Superior temporal gyrus (tissue), 1 donor: ENCODE results near the gene MRPL2.

Source experiments
- DNase-seq: peaks from one replicate; pipeline ENCODE4 v3.0.0-alpha.2; 2016; ENCODE audit errors: extremely low spot score

Gene MRPL2

GRCh38 chr6:43021270-43022047 is 37.8 kb downstream of the MRPL2 start, which contains the start of gene RRP36:
TSS of gene RRP36 (plus strand) at chr6:43021623. CDS start at chr6:43021655, 32 bp downstream.
- peak; percentile 83 for DNase-seq

GRCh38 chr6:43020847-43021246 is 38.4 kb downstream of the MRPL2 start:
- no peak for DNase-seq

- no peak for DNase-seq
Measured at GRCh38 chr6:43020052-43020705, 39.1 kb downstream of the MRPL2 start.

- DNase-seq: no peak
Measured at GRCh38 chr6:43019152-43019551, 40.1 kb downstream of the MRPL2 start.

- DNase-seq: no peak
Measured at GRCh38 chr6:43016943-43017334, 42.3 kb downstream of the MRPL2 start.

- no peak for DNase-seq
Measured at GRCh38 chr6:43016176-43016942, 42.9 kb downstream of the MRPL2 start.

GRCh38 chr6:43014434-43014909 is 44.8 kb downstream of the MRPL2 start:
- DNase-seq: no peak

GRCh38 chr6:43013843-43014433 is 45.3 kb downstream of the MRPL2 start, which contains the start of the genes KLHDC3 and MEA1:
TSS of gene KLHDC3 (plus strand) at chr6:43014249. CDS start at chr6:43017193, 2,944 bp downstream.
TSS of gene MEA1 (minus strand) at chr6:43013946. CDS start at chr6:43013813, 133 bp downstream.
- peak; percentile 100 for DNase-seq

GRCh38 chr6:43013097-43013842 is 46.0 kb downstream of the MRPL2 start:
- DNase-seq: peak; percentile 27

- DNase-seq: no peak
Measured at GRCh38 chr6:43012364-43012763, 46.9 kb downstream of the MRPL2 start.

- no peak for DNase-seq
Measured at GRCh38 chr6:43011207-43011606, 48.0 kb downstream of the MRPL2 start.

GRCh38 chr6:43009124-43009523 is 50.1 kb downstream of the MRPL2 start:
- DNase-seq: no peak

- DNase-seq: no peak
Measured at GRCh38 chr6:43007126-43007525, 52.1 kb downstream of the MRPL2 start.

GRCh38 chr6:43006251-43006650 is 53.0 kb downstream of the MRPL2 start:
- DNase-seq: no peak

- no peak for DNase-seq
Measured at GRCh38 chr6:43005844-43006243, 53.4 kb downstream of the MRPL2 start.
